ENCODE data around the gene CLIC5. TPM values are rescaled to one million over a fixed set of nuclear protein-coding genes. Genes with fewer than 3 reads are reported as not detected.

Gene CLIC5
- polyA plus RNA-seq, 3 donors, result not detected

DNA sequence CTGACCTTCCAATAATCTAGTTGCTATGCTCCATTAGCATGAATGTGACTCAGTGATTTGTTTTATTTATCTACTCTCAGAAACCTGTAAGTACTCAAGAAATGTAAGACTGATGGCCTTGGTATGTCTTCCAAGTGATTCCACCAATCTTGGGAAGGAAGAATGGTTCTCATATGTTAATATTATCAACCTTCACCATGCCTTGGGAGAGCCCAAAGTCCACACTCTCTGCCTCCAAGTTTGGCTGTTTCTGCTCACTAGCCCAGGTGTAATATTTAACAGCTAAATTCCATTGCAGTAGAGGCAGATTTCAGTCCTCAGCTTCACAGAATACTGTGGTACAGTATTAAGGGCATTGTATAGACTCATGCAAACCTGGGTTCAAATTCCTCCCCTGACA, 51.8 kb downstream of the CLIC5 start:
- Histone ChIP-seq H3K4me3 (replicated peaks in 1 of 3; ENCODE audit: low read depth in 2 of 3, low read length in 3 of 3) (no peak overlapping the region), H2AFZ (ENCODE audit: insufficient read depth, low read depth, low read length, poor library complexity, severe bottlenecking) (no peak overlapping the region), H3K4me1 (ENCODE audit: control insufficient read depth in 1 of 2, insufficient read depth in 2 of 2, low read length in 2 of 2) (no peaks in the 10 kb centered on the region), H3K27ac (ENCODE audit: low read depth in 1 of 2, low read length in 2 of 2) (no peak overlapping the region), H3K4me2 (replicated peaks; ENCODE audit: extremely low read depth, low read length, poor library complexity, severe bottlenecking) (no peak overlapping the region), H3K9me3 (replicated peaks in 1 of 2; ENCODE audit: control insufficient read depth in 1 of 2, insufficient read depth in 1 of 2, low read length in 2 of 2) (no peaks in the 10 kb centered on the region), H3K36me3 (replicated peaks in 1 of 2; ENCODE audit: control insufficient read depth in 1 of 2, insufficient read depth in 2 of 2, low read length in 2 of 2) (no peaks in the 10 kb centered on the region), H3K27me3 (ENCODE audit: control insufficient read depth in 2 of 2, insufficient read depth in 2 of 2, low read length in 2 of 2) (no peaks in the 10 kb centered on the region), H3K9ac (ENCODE audit: insufficient read depth, low read length, poor library complexity, severe bottlenecking) (no peak overlapping the region), H4K20me1 (ENCODE audit: insufficient read depth, low read length) (no peaks in the 10 kb centered on the region), H3K79me2 (ENCODE audit: insufficient read depth, low read length) (no peaks in the 10 kb centered on the region)
- Mint-ChIP-seq H3K27ac (no peak overlapping the region), H3K4me1 (no peaks in the 10 kb centered on the region), H3K4me3 (no peak overlapping the region), H3K27me3 (ENCODE audit: low read depth in 3 of 3) (peaks cover 2 to 3% (median 2%) of the 10 kb centered on the region in 3 donors), H3K36me3 (no peaks in the 10 kb centered on the region), H3K9me3 (peaks cover 2 to 9% (median 5%) of the 10 kb centered on the region in 7 donors)
- no peak for DNase-seq
- intact Hi-C loops (cut with micrococcal nuclease), result no loop called here
- TF ChIP-seq, protein P1, sequence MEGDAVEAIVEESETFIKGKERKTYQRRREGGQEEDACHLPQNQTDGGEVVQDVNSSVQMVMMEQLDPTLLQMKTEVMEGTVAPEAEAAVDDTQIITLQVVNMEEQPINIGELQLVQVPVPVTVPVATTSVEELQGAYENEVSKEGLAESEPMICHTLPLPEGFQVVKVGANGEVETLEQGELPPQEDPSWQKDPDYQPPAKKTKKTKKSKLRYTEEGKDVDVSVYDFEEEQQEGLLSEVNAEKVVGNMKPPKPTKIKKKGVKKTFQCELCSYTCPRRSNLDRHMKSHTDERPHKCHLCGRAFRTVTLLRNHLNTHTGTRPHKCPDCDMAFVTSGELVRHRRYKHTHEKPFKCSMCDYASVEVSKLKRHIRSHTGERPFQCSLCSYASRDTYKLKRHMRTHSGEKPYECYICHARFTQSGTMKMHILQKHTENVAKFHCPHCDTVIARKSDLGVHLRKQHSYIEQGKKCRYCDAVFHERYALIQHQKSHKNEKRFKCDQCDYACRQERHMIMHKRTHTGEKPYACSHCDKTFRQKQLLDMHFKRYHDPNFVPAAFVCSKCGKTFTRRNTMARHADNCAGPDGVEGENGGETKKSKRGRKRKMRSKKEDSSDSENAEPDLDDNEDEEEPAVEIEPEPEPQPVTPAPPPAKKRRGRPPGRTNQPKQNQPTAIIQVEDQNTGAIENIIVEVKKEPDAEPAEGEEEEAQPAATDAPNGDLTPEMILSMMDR (IDR thresholded peaks at IDR 0.05), result no peak

DNA sequence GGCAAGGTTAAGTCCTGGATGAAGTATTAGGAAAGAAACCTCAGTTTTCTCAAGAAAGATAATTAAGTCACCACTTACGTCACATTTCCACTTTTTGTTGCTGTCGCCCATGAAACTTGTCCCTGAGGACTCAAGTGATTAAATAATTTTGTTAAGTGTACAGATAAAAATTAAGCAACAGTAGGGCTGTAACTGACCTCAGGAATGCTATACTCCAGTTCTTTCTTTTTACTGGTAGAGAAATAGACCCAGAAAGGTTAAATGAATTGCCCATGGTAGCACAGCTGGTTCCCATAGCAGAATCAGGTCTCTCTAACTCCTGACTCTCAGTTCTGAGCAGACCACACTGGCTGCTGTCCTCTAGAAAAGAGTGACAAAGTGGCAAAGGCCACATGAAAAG, 54.5 kb downstream of the CLIC5 start:
- H3K27me3 ChIP-seq (ENCODE audit: control insufficient read depth in 2 of 2, insufficient read depth in 2 of 2, low read length in 2 of 2), result no peaks in the 10 kb centered on the region
- TF ChIP-seq, protein P1 (IDR thresholded peaks at IDR 0.05), result no peak
- Mint-ChIP-seq H3K4me3 (no peak overlapping the region), H3K9me3 (peaks cover 0 to 7% (median 4%) of the 10 kb centered on the region in 7 donors), H3K27ac (no peak overlapping the region), H3K4me1 (no peaks in the 10 kb centered on the region), H3K36me3 (no peaks in the 10 kb centered on the region), H3K27me3 (ENCODE audit: low read depth in 3 of 3) (peaks cover 0 to 2% (median 0%) of the 10 kb centered on the region in 3 donors)
- H3K36me3 ChIP-seq (replicated peaks in 1 of 2; ENCODE audit: control insufficient read depth in 1 of 2, insufficient read depth in 2 of 2, low read length in 2 of 2), result no peaks in the 10 kb centered on the region
- H3K4me1 ChIP-seq (ENCODE audit: control insufficient read depth in 1 of 2, insufficient read depth in 2 of 2, low read length in 2 of 2), result no peaks in the 10 kb centered on the region
- no peaks in the 10 kb centered on the region for H3K9me3 ChIP-seq (replicated peaks in 1 of 2; ENCODE audit: control insufficient read depth in 1 of 2, insufficient read depth in 1 of 2, low read length in 2 of 2)
- no peak overlapping the region for H3K4me2 ChIP-seq (replicated peaks; ENCODE audit: extremely low read depth, low read length, poor library complexity, severe bottlenecking)
- DNase-seq, result no peak
- no peaks in the 10 kb centered on the region for H4K20me1 ChIP-seq (ENCODE audit: insufficient read depth, low read length)
- H3K27ac ChIP-seq (ENCODE audit: low read depth in 1 of 2, low read length in 2 of 2), result no peak overlapping the region
- WGBS (ENCODE audit: insufficient coverage), result no CpG with 5 or more reads among the region's 2 CpGs
- H3K4me3 ChIP-seq (replicated peaks in 1 of 3; ENCODE audit: low read depth in 2 of 3, low read length in 3 of 3), result no peak overlapping the region
- H3K79me2 ChIP-seq (ENCODE audit: insufficient read depth, low read length), result no peaks in the 10 kb centered on the region
- no peak overlapping the region for H3K9ac ChIP-seq (ENCODE audit: insufficient read depth, low read length, poor library complexity, severe bottlenecking)
- intact Hi-C loops (cut with micrococcal nuclease), result no loop called here
- H2AFZ ChIP-seq (ENCODE audit: insufficient read depth, low read depth, low read length, poor library complexity, severe bottlenecking), result no peak overlapping the region

Data from CD14-positive monocyte (primary cell).